ENCODE measurements around the gene PLAC8L1.
"Not testable (repeated sequence)": the region's sequence is repeated elsewhere in the genome, so short reads cannot be mapped to it uniquely, and the experiment has no call there.

The PLAC8L1 gene

DNA sequence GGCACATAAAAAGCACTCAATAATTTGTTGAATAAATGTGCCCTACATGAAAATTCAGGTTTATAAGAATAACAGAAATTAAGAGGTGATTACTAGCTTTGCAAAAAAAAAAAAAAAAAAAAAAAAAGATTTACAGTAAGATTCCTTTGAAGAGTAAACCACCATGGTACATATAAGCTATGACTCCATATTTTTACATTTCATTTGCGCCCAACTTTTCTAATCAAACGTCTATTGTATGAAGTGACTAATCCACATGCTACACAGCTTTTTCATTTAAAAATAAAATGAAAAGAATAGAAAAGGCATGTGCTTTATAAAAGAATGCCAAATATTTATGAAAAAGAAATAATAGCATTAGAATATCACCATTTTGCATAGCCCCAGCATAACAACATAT lies at the start of gene PLAC8L1:
Gene PLAC8L1 (minus strand): TSS at position 101 of the 400 bp plus-strand sequence. CDS start 1,266 bp downstream, outside the sequence.
- no peak for DNase-seq

DNA sequence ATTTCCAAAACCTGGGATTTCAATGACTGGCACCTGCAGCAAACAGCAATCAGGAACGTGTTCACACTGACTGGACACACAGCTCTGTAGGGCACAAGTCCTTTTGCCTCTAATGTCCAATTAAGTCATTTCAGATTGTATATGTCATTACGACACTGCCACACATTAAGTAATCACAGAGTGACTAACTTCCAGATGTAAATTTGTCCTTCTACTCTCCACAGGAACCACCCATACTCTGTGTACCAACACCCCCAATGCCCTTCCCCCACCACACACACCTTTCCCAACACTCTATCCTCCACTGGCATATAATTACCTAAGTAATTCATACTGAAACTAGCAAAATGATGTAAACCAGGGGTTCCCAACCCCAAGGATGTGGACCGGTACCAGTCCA lies 46.6 kb upstream of the PLAC8L1 start:
- no peak for DNase-seq

DNA sequence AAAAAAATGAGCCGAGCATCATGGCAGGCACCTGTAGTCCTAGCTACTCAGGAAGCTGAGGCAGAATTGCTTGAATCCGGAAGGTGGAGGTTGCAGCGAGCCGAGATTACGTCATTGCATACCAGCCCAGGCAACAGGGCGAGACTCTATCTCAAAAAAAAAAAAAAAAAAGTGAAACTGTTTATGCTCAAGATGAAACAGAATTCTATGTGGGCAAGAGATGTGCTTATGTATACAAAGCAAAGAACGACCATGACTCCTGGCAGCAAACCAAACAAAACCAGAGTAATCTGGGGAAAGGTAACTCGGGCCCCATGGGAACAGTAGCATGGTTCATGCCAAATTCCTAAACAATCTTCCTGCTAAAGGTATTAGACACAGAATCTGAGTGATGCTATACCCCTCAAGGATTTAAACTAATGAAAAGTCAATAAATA lies 32.6 kb upstream of the PLAC8L1 start:
- no peak for DNase-seq

- DNase-seq = no peak
Observed at GRCh38 chr5:146130440-146131045, 25.2 kb upstream of the PLAC8L1 start.

DNA sequence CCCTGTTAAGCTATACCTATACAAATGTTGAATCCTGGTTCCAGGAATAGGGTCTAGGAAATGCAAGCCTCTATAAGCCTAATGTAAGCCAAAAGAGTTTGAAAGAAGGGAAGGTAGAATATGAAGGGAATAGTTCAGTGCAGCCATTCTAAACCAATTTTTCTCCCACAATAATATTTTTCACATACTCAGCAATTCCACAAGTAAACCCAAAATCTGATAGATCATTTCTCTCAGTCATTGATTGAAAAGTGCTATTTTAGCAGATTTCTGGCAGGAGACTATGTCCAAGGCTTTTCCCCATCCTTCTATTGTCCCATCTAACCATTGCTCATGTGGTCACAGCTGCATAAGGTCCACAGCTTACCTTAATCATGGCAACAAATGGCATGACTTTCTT lies 20.7 kb upstream of the PLAC8L1 start:
- DNase-seq = no peak

DNA sequence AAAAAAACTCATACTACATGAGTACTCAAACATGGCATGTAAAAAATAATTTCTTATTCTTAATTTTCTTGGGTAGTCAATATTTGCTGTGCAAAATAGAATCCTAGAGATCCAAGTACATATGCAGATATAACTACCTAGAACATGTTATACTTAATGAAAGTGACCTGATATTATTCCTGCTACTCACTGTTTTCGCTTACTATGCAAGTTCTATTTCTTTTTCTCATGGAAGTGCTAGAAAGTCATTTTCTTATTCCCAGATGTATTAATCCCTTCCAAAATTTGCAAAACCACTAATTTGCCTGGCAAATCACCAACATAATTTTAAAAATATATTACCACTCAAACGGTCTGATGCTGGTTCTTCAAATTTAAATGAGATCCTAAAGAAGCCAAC lies 19.2 kb upstream of the PLAC8L1 start:
- no peak for DNase-seq

DNA sequence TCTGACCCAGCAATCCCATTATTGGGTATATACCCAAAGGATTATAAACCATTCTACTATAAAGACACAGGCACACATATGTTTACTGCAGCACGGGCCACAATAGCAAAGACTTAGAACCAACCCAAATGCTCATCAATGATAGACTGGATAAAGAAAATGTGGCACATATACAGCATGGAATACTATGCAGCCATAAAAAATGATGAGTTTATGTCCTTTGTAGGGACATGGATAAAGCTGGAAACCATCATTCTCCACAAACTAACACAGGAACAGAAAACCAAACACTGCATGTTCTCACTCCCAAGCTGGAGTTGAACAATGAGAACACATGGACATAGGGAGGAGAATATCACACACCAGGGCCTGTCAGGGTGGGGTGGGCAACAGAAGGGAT lies 16.1 kb upstream of the PLAC8L1 start:
- DNase-seq = not testable (repeated sequence)

DNA sequence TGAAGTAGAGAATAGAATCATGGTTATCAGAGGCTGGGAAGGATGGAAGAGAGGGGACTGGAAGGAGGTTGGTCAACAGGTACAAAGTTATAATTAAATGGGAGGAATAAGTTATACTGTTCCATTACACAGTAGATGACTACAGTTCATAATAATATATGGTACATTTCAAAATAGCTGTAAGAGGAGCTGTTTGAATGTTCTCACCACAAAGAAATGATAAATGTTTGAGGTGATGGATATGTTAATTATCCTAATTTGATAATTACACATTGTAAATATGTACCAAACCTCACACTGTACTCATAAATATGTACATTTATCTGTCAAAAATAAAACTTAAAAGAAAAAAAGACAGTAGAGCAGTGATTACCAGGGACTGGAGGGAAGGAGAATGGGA lies 12.9 kb upstream of the PLAC8L1 start:
- DNase-seq = no peak

DNA sequence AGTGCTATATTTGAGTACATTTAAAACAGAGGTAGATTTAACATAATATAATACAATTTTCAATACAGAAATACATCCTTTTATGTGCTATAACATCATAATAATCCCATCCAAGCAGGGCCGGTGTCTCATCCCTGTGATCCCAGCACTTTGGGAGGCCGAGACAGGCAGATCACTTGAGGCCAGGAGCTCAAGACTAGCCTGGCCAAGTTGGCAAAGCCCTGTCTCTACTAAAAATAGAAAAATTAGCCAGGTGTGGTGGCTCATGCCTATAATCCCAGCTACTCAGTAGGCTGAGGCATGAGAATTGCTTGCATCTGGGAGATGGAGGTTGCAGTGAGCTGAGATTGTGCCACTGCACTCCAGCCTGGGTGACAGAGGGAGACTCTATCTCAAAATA lies 11.8 kb upstream of the PLAC8L1 start:
- not testable (repeated sequence) for DNase-seq

DNA sequence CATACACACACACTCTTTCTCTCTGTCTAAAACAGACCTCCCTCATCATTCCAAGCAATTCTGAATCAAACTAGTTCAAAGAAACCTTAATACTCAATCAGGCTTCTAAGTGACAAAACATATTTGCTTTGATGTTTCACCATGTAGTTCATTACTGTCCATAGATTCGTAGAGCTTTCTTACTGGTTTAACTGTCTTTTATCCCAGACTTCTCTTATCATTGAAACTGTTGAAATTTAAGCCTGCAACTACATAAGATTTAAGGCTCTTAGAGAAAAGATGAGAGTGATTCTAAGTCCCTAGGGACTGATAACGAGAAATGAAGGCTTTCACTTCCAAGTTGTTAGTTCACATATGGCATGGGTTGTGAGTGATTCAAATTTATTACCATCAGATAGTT lies 11.0 kb upstream of the PLAC8L1 start:
- no peak for DNase-seq

GRCh38 chr5:146112476-146112875 lies 7.1 kb upstream of the PLAC8L1 start:
- DNase-seq = no peak

DNA sequence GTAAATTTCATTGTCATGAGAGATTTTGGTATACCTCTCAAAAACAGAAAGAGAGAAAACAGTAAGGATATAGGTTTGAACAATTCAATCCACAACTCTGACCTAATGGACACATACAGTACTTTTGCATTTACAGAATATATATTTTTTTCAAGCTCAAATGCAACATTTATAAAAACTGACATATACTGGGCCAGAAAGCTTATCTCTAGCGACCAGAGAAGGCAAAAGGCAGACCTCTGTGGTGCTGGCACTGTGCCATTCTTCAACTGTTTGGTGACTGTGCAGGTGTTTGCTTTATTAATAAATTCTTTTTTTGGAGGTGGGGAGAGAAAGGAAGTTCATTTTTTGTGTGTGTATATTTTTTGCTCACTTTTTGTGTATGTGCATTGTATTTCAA lies 6.0 kb upstream of the PLAC8L1 start:
- DNase-seq = no peak

DNA sequence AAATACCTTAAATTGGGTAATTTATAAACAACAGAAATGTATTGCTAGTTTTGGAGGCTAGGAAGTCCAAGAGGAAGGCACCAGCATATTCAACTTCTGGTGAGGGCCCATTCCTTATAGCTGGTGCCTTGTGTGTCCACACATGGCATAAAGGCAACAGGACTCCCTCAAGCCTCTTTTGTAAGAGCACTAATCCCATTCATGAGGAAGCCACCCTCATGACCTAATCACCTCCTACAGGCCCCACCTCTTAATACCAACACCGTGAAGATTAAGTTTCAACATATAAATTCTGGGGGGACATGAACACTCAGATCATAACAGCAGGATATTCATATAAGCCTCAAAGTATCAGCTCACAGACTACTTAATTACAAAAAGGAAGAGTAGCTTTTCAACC lies 4.0 kb upstream of the PLAC8L1 start:
- DNase-seq = no peak

DNA sequence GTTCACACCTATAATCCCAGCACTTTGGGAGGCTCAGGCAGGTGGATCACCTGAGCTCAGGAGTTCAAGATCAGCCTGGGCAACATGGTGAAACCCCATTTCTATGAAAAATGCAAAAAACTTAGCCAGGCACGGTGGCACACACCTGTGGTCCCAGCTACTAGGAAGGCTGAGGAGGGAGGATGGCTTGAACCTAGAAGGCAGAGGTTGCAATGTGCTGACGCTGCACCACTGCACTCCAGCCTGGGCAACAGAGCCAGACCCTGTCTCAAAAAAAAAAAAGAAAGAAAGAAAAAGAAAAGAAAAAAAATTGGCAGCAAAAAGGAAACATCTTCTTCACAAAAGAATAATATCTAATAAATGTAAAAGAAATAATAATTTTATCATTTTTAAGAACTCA lies 3.5 kb upstream of the PLAC8L1 start:
- DNase-seq = not testable (repeated sequence)

GRCh38 chr5:146107901-146108300 lies 2.5 kb upstream of the PLAC8L1 start:
- DNase-seq = no peak

- DNase-seq = no peak
Observed at GRCh38 chr5:146103594-146103993, 1.8 kb downstream of the PLAC8L1 start.

- no peak for DNase-seq
Observed at GRCh38 chr5:146101646-146102045, 3.7 kb downstream of the PLAC8L1 start.

- no peak for DNase-seq
Observed at GRCh38 chr5:146098047-146098446, 7.3 kb downstream of the PLAC8L1 start.

- DNase-seq = no peak
Observed at GRCh38 chr5:146091881-146092280, 13.5 kb downstream of the PLAC8L1 start.

- DNase-seq = no peak
Observed at GRCh38 chr5:146089287-146089686, 16.1 kb downstream of the PLAC8L1 start.

- no peak for DNase-seq
Observed at GRCh38 chr5:146088098-146088497, 17.3 kb downstream of the PLAC8L1 start.

DNA sequence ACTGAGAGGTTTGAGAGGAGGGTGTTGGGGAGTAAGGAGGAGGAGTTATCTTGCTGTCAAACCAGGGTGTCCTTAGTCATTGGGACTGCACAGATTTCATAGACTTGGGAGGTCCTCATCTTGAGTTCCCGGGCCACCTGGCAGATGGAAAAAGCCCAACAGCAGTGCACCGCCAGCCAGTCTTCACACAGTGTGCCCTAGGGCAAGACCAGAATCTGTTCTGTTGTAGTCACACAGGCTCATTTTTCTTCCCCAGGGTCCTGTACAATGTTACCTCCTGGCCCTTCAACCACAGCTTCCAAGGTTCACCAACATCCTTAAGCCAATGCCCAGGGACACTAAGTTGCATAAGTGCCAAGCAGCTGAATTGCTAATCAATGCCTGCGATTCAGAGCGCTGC lies 21.0 kb downstream of the PLAC8L1 start:
- DNase-seq = no peak

- no peak for DNase-seq
Observed at GRCh38 chr5:146082798-146083197, 22.6 kb downstream of the PLAC8L1 start.

GRCh38 chr5:146081556-146081955 lies 23.8 kb downstream of the PLAC8L1 start:
- DNase-seq = no peak

- DNase-seq = no peak
Observed at GRCh38 chr5:146079695-146080373, 25.5 kb downstream of the PLAC8L1 start.
